ENCODE data around the gene DUS4L. TPM values are rescaled to one million over a fixed set of nuclear protein-coding genes. Genes with fewer than 3 reads are reported as not detected.

DUS4L gene
- total RNA-seq, 1 donor from 2014 or later, result 8.0 TPM

DNA sequence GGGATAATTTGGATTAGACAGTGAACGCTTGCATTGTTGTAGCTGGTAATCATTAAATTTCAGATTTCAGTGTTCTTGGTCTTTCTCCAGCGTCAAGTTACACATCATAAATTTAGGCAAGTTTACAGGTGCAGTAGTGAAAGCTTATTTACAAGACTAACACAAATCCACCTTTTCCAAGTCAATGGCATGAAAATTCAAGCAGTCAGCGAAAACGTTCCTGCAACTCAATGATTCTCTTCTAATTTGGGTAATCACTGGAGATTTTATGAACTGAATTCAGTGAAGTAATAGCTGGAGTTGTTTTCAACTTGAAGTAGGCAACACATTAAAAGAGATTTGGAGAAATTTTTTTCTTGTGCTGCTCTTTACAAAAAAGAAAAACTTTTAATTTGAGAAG is 34.2 kb downstream of the DUS4L start:
- Histone ChIP-seq H3K36me3 (peaks cover 45% of the 10 kb centered on the region), H3K27ac (replicated peaks) (no peak overlapping the region)

DNA sequence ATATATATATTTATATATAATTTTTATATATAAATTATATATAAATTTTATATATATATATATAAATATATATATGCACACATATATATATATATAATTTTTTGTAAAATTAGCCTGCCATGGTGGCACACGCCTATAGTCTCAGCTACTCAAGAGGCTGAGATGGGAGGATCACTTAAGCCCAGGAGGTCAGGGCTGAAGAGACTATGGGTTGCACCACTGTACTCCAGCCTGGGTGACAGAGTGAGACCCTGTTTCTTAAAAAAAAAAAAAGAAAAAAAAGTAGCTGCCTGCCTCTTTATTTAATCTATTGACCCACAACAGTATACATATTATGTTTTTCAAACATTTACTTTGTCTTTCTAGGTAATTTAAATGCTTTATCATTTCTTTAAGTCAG is 35.5 kb downstream of the DUS4L start:
- intact Hi-C loops (cut with micrococcal nuclease), result no loop called here
- TF ChIP-seq, protein P1, sequence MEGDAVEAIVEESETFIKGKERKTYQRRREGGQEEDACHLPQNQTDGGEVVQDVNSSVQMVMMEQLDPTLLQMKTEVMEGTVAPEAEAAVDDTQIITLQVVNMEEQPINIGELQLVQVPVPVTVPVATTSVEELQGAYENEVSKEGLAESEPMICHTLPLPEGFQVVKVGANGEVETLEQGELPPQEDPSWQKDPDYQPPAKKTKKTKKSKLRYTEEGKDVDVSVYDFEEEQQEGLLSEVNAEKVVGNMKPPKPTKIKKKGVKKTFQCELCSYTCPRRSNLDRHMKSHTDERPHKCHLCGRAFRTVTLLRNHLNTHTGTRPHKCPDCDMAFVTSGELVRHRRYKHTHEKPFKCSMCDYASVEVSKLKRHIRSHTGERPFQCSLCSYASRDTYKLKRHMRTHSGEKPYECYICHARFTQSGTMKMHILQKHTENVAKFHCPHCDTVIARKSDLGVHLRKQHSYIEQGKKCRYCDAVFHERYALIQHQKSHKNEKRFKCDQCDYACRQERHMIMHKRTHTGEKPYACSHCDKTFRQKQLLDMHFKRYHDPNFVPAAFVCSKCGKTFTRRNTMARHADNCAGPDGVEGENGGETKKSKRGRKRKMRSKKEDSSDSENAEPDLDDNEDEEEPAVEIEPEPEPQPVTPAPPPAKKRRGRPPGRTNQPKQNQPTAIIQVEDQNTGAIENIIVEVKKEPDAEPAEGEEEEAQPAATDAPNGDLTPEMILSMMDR (IDR thresholded peaks at IDR 0.05; ENCODE audit: borderline replicate concordance), result no peak
- Histone ChIP-seq H3K9me3 (replicated peaks) (no peaks in the 10 kb centered on the region), H3K27ac (replicated peaks) (no peak overlapping the region), H3K27me3 (ENCODE audit: low read depth) (no peaks in the 10 kb centered on the region), H3K4me1 (peaks cover 33% of the 10 kb centered on the region), H3K4me3 (no peak overlapping the region), H3K36me3 (peaks cover 51% of the 10 kb centered on the region)
- no peak for DNase-seq

More for the DNA sequence above, 34.2 kb downstream of the DUS4L start:
- H3K4me1 ChIP-seq, result peaks cover 36% of the 10 kb centered on the region
- no peaks in the 10 kb centered on the region for H3K27me3 ChIP-seq (ENCODE audit: low read depth)
- TF ChIP-seq, protein P1 (IDR thresholded peaks at IDR 0.05; ENCODE audit: borderline replicate concordance), result no peak
- no peak for DNase-seq
- intact Hi-C loops (cut with micrococcal nuclease), result no loop called here
- H3K4me3 ChIP-seq, result no peak overlapping the region
- no peaks in the 10 kb centered on the region for H3K9me3 ChIP-seq (replicated peaks)

DNA sequence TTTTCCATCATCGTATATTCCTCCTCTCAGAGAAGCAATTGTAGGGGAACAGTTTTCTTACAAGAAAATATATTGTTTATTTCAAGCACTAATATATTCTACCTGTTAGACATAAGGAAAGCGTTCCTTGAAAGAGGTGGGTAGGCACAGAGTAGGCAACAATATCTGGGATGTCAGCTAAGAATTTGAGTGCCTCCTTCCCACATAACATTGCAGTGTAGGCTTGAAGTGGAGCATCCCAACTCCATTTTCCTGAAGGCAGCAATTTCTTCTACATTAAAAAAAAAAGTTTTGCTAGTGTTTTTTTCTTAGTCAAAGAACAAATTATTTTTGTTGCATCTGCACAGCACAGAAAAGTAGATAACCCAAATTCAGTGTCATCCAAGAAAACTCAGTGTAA is 37.0 kb downstream of the DUS4L start:
- H3K4me1 ChIP-seq, result peaks cover 19% of the 10 kb centered on the region
- H3K27me3 ChIP-seq (ENCODE audit: low read depth), result no peaks in the 10 kb centered on the region
- H3K4me3 ChIP-seq, result no peak overlapping the region
- TF ChIP-seq, protein P1 (IDR thresholded peaks at IDR 0.05; ENCODE audit: borderline replicate concordance), result no peak
- no peaks in the 10 kb centered on the region for H3K9me3 ChIP-seq (replicated peaks)
- intact Hi-C loops (cut with micrococcal nuclease), result no loop called here
- peaks cover 42% of the 10 kb centered on the region for H3K36me3 ChIP-seq
- peak overlapping the region; percentile 2 for H3K27ac ChIP-seq (replicated peaks)
- DNase-seq, result no peak

DNA sequence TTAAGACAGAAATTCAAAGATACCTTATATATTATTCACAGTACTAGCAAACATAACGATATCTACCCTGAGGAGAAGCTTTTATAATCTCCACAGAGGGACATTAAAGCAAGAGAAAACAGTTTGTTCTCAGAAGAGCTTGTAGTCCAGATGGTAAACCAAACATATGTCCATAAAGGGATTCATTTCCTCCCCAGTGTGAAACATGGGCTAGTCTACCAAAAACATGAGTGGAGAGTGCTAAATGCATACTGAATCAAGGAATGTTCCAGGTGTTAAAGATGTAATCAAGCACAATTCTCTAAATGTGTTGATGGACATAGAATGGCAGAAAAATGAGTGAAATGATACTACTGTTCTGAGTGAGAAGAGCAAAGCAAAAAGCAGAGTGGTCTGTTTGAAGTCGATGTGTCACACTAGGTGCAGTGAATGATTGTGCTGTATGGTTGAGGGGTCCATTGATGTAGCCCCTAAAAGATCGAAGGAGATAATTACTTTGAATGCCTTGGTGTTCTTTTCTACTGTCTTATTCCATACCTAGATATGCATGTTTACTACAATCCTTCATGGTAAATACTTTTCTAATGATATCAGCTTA is 41.5 kb downstream of the DUS4L start:
- H3K27ac ChIP-seq (replicated peaks), result no peak overlapping the region

DNA sequence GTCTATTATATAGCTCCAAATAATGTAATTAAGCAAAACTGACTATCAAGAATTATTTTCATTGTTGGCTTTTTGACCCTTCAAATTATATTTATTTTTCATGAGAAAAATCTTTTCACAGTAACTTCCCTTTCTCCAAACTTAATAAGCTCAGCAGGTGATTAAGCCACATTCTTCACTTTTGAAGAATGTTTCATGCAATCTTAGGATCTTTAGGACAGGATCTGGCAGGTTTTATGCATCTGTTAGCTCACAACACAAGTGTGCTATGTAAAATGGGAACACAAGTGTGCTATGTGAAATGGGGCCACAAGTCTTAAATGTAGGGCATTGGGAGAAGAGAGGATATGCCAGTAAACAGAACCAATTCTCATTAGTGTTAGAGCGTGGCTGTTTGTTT is 42.5 kb downstream of the DUS4L start:
- no peak for DNase-seq
- TF ChIP-seq, protein P1 (IDR thresholded peaks at IDR 0.05; ENCODE audit: borderline replicate concordance), result no peak
- peaks cover 31% of the 10 kb centered on the region for H3K4me1 ChIP-seq
- no peaks in the 10 kb centered on the region for H3K27me3 ChIP-seq (ENCODE audit: low read depth)
- H3K27ac ChIP-seq (replicated peaks), result no peak overlapping the region
- no peak overlapping the region for H3K4me3 ChIP-seq
- H3K9me3 ChIP-seq (replicated peaks), result no peaks in the 10 kb centered on the region
- peaks cover 34% of the 10 kb centered on the region for H3K36me3 ChIP-seq
- intact Hi-C loops (cut with micrococcal nuclease), result no loop called here

More for the DNA sequence above, 41.5 kb downstream of the DUS4L start:
- Histone ChIP-seq H3K36me3 (peaks cover 44% of the 10 kb centered on the region), H3K4me1 (peaks cover 25% of the 10 kb centered on the region), H3K27me3 (ENCODE audit: low read depth) (no peaks in the 10 kb centered on the region), H3K4me3 (no peak overlapping the region), H3K9me3 (replicated peaks) (no peaks in the 10 kb centered on the region)
- DNase-seq, result no peak
- intact Hi-C loops (cut with micrococcal nuclease), result no loop called here
- TF ChIP-seq, protein P1 (IDR thresholded peaks at IDR 0.05; ENCODE audit: borderline replicate concordance), result no peak

Measured in left ventricle myocardium inferior (tissue), 1 donor.